IMR-90 (cell line): ENCODE measurements around the gene SIPA1L3. TPM values are rescaled to one million over a fixed set of nuclear protein-coding genes. Genes with fewer than 3 reads are reported as not detected.

Source experiments
- ATAC-seq: fragments of 200-7000 bp; cut with Tn5 transposase; 2 replicates; pipeline ENCODE4 v1.9.1; 2020; ENCODE audit warnings: low read depth, mild to moderate bottlenecking, moderate library complexity
- BruUV-seq: library from RNA; stranded (reverse); fragments of 400-500 nt; replicated peaks from 2 replicates; lab custom pipeline; 2021; lab: Mats Ljungman, UMichigan
- CTCF ChIA-PET: fragments of 300-600 bp; formaldehyde crosslinking; extraction: SDS; loops from one replicate; lab custom pipeline; 2021; ENCODE audit warnings: antibody characterized with exemption; lab: Yijun Ruan, JAX
- POLR2A ChIA-PET: fragments of 300-600 bp; sonication (Branson Sonifier 250); formaldehyde crosslinking; loops from one replicate; lab custom pipeline; 2022; ENCODE audit warnings: antibody characterized with exemption; ENCODE audit not compliant: unreplicated experiment; lab: Charles Lee
- DNase-seq: peaks from one replicate; pipeline ENCODE4 v3.0.0; 2013
- H2AFZ ChIP-seq: replicated peaks from 2 replicates; pipeline ENCODE3; 2013; ENCODE audit warnings: low read length, mild to moderate bottlenecking; ENCODE audit not compliant: poor library complexity
- H2AK5ac ChIP-seq: 2 replicates; pipeline ENCODE4 v1.6.1; 2013; ENCODE audit warnings: low read depth, low read length, inconsistent platforms
- H2AK9ac ChIP-seq: replicated peaks from 2 replicates; pipeline ENCODE3; 2013; ENCODE audit warnings: mild to moderate bottlenecking, low read depth, low read length, moderate library complexity; ENCODE audit not compliant: poor library complexity
- H2BK120ac ChIP-seq: 2 replicates; pipeline ENCODE4 v1.6.1; 2013; ENCODE audit warnings: low read depth, low read length, inconsistent platforms
- H2BK15ac ChIP-seq: 3 replicates; pipeline ENCODE4 v1.6.1; 2013; ENCODE audit warnings: low read depth, low read length, inconsistent platforms
- H2BK20ac ChIP-seq: 2 replicates; pipeline ENCODE4 v1.6.1; 2013; ENCODE audit warnings: low read depth, mild to moderate bottlenecking, inconsistent platforms, low read length, moderate library complexity
- H2BK5ac ChIP-seq: 2 replicates; pipeline ENCODE4 v1.6.1; 2013; ENCODE audit warnings: mild to moderate bottlenecking, low read depth, low read length, inconsistent platforms; ENCODE audit not compliant: poor library complexity, severe bottlenecking
- H3K14ac ChIP-seq: replicated peaks from 2 replicates; pipeline ENCODE4 v1.6.1; 2013; ENCODE audit warnings: low read depth, low read length, inconsistent platforms
- H3K18ac ChIP-seq: 2 replicates; pipeline ENCODE4 v1.6.1; 2013; ENCODE audit warnings: low read depth, low read length, control low read depth
- H3K23ac ChIP-seq: 2 replicates; pipeline ENCODE4 v1.6.1; 2013; ENCODE audit warnings: low read depth, low read length, inconsistent platforms
- H3K27ac ChIP-seq: 2 replicates; pipeline ENCODE4 v1.5.1; 2013; ENCODE audit warnings: mild to moderate bottlenecking, control low read depth, low read length; ENCODE audit not compliant: insufficient read depth
- H3K27me3 ChIP-seq: 2 replicates; pipeline ENCODE4 v1.6.1; 2013; ENCODE audit warnings: low read length; ENCODE audit not compliant: control insufficient read depth, insufficient read depth
- H3K36me3 ChIP-seq: 2 replicates; pipeline ENCODE4 v1.6.1; 2013; ENCODE audit warnings: low read length, mixed read lengths; ENCODE audit not compliant: control insufficient read depth, insufficient read depth
- H3K4ac ChIP-seq: 2 replicates; pipeline ENCODE4 v1.6.1; 2013; ENCODE audit warnings: low read depth, low read length, inconsistent platforms
- H3K4me1 ChIP-seq: 2 replicates; pipeline ENCODE4 v1.6.1; 2013; ENCODE audit warnings: low read length, mixed read lengths; ENCODE audit not compliant: control insufficient read depth, insufficient read depth
- H3K4me2 ChIP-seq: 2 replicates; pipeline ENCODE4 v1.6.1; 2013; ENCODE audit warnings: low read depth, mild to moderate bottlenecking, control low read depth, low read length, moderate library complexity
- H3K4me3 ChIP-seq: 2 replicates; pipeline ENCODE4 v1.5.1; 2013; ENCODE audit warnings: low read depth, mild to moderate bottlenecking, control low read depth, low read length, moderate library complexity; ENCODE audit not compliant: insufficient read depth
- H3K56ac ChIP-seq: 2 replicates; pipeline ENCODE4 v1.6.1; 2013; ENCODE audit warnings: low read length, inconsistent platforms; ENCODE audit not compliant: insufficient read depth; ENCODE audit errors: extremely low read depth
- H3K79me1 ChIP-seq, 2 experiments: 2 replicates each; pipeline ENCODE4 v1.6.1; 2013; ENCODE audit warnings: low read length in 2 of 2, inconsistent platforms in 1 of 2, low read depth in 1 of 2
- H3K9ac ChIP-seq: 2 replicates; pipeline ENCODE4 v1.6.1; 2013; ENCODE audit warnings: low read depth, low read length, control low read depth
- H3K9me1 ChIP-seq: 2 replicates; pipeline ENCODE4 v1.6.1; 2013; ENCODE audit warnings: low read length, inconsistent platforms; ENCODE audit not compliant: insufficient read depth
- H3K9me3 ChIP-seq: 2 replicates; pipeline ENCODE4 v1.6.1; 2013; ENCODE audit warnings: low read length; ENCODE audit not compliant: control insufficient read depth, insufficient read depth
- H4K20me1 ChIP-seq: 2 replicates; pipeline ENCODE4 v1.6.1; 2013; ENCODE audit warnings: low read length, inconsistent platforms; ENCODE audit not compliant: insufficient read depth
- H4K5ac ChIP-seq: 2 replicates; pipeline ENCODE4 v1.6.1; 2013; ENCODE audit warnings: mild to moderate bottlenecking, low read depth, low read length, control low read depth
- H4K8ac ChIP-seq, 2 experiments: 2 replicates each; pipeline ENCODE4 v1.6.1; 2013; ENCODE audit warnings: low read depth in 2 of 2, low read length in 2 of 2, control low read depth in 1 of 2, inconsistent platforms in 1 of 2
- H4K91ac ChIP-seq: 2 replicates; pipeline ENCODE4 v1.6.1; 2013; ENCODE audit warnings: low read depth, low read length, inconsistent platforms; ENCODE audit not compliant: insufficient read depth
- CEBPB ChIP-seq: IDR thresholded peaks from 2 replicates; pipeline ENCODE4 v1.6.1; 2012; ENCODE audit warnings: low read depth, low read length, improper control_type of control experiment
- CTCF ChIP-seq: conservative IDR thresholded peaks from 2 replicates; pipeline ENCODE4 v1.5.1; 2012; ENCODE audit warnings: mild to moderate bottlenecking, low read depth, low read length, improper control_type of control experiment
- FOS ChIP-seq: fragments of 150-350 bp; IDR thresholded peaks from 2 replicates; pipeline ENCODE4 v1.6.1; 2016; ENCODE audit warnings: low read depth, low read length
- MAZ ChIP-seq: IDR thresholded peaks from 2 replicates; pipeline ENCODE4 v1.6.1; 2012; ENCODE audit warnings: low read depth, mild to moderate bottlenecking, low read length, improper control_type of control experiment, moderate library complexity, borderline replicate concordance
- MXI1 ChIP-seq: IDR thresholded peaks from 2 replicates; pipeline ENCODE4 v1.6.1; 2012; ENCODE audit warnings: low read depth, mild to moderate bottlenecking, low read length, moderate library complexity, borderline replicate concordance
- NFE2L2 ChIP-seq: fragments of 150-350 bp; IDR thresholded peaks from 2 replicates; pipeline ENCODE4 v1.6.1; 2016; ENCODE audit warnings: low read depth, mild to moderate bottlenecking, low read length
- POLR2A ChIP-seq: IDR thresholded peaks from 2 replicates; pipeline ENCODE4 v1.6.1; 2012; ENCODE audit warnings: mild to moderate bottlenecking, low read depth, low read length
- RCOR1 ChIP-seq: IDR thresholded peaks from 2 replicates; pipeline ENCODE4 v1.6.1; 2012; ENCODE audit warnings: mild to moderate bottlenecking, low read length, improper control_type of control experiment; ENCODE audit not compliant: insufficient replicate concordance
- RFX5 ChIP-seq: IDR thresholded peaks from 2 replicates; pipeline ENCODE4 v1.8.0; 2012; ENCODE audit warnings: low read depth, mild to moderate bottlenecking, low read length, moderate library complexity
- WGBS, 2 experiments: methylation state at CpG; one replicate each; pipeline versions ENCODE4 v1.1.5 to v1.1.7; 2013; ENCODE audit warnings: missing lambda C conversion rate in 2 of 2; ENCODE audit not compliant: insufficient read length in 1 of 2; ENCODE audit errors: extremely low coverage in 2 of 2; 5-methylcytosine and 5-hydroxymethylcytosine counted together
- dilution Hi-C: fragments of 300-500 bp; cut with HindIII; formaldehyde crosslinking; loops from one replicate; pipeline ENCODE4 v1.14.3; 2018; ENCODE audit warnings: low sequenced_read_pairs; ENCODE audit not compliant: unreplicated experiment
- in situ Hi-C: fragments of 300-500 bp; cut with MboI; formaldehyde crosslinking; loops from 3 replicates; pipeline ENCODE4 v1.14.3; 2019; ENCODE audit warnings: low sequenced_read_pairs, inconsistent platforms, mixed read lengths
- intact Hi-C: fragments of 100-400 bp; cut with micrococcal nuclease; formaldehyde crosslinking; loops from 2 replicates; pipeline ENCODE4 v1.10.0; 2022
- polyA plus RNA-seq, 3 experiments: library from polyadenylated mRNA; depleted of rRNA; stranded (reverse); fragments of >200 nt; gene quantifications; 2 replicates each; pipeline ENCODE4 v1.2.3, GENCODE V29; 2012; ENCODE audit warnings: low replicate concordance in 1 of 3
- total RNA-seq: library from RNA; depleted of rRNA; stranded (reverse); fragments of >200 nt; gene quantifications from 2 replicates; pipeline ENCODE4 v1.2.3, GENCODE V29; 2012
- TF ChIP-seq, protein P1 (sequence below): fragments of 150-350 bp; IDR thresholded peaks from 2 replicates; pipeline ENCODE4 v1.6.1; 2017; ENCODE audit warnings: mild to moderate bottlenecking, antibody characterized with exemption, low read length, low read depth
- TF ChIP-seq, protein P2 (sequence below): fragments of 150-350 bp; IDR thresholded peaks from 2 replicates; pipeline ENCODE4 v1.6.1; 2016; ENCODE audit warnings: low read depth, mild to moderate bottlenecking, low read length, moderate library complexity, borderline replicate concordance

Gene SIPA1L3
- total and polyA plus RNA-seq, 2 of the 4 experiments (the other 2 are of a cell fraction) = 4.1 to 9.4 TPM

GRCh38 chr19:38093154-38093553, 186.1 kb downstream of the SIPA1L3 start (continued):
- TF ChIP-seq CTCF = no peak

DNA sequence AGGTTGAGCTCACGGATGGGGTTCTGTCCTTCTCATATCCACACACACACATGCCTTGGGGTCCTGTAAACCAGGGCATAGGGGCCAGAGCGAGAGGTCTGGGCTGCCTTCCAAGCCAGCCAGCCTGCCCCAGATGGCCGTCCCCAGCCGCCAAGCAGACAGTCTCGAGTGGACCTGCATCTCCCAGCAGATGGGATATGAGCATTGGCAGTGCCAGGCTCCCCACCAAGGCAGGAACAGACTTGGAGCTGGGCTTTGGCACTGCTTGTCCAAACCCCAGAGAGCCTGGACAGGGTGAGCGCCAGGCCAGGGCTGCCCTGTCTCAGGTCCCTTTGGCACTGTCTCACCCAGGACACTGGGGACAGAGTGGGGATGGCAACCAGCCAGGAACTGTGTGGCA, 186.6 kb downstream of the SIPA1L3 start:
- Histone ChIP-seq H4K8ac (no peak overlapping the region), H2BK120ac (no peak overlapping the region), H2AK9ac (no peak overlapping the region), H2BK15ac (no peak overlapping the region), H3K14ac (no peak overlapping the region), H3K4me2 (no peak overlapping the region), H3K4me3 (no peak overlapping the region), H3K4me1 (no peaks in the 10 kb centered on the region), H3K18ac (no peak overlapping the region), H3K36me3 (peaks cover 13% of the 10 kb centered on the region), H4K20me1 (peaks cover 3% of the 10 kb centered on the region; the same call in 1 of the 2 replicates), H4K5ac (no peak overlapping the region), H3K9ac (no peak overlapping the region), H2BK20ac (no peak overlapping the region), H3K56ac (no peak overlapping the region), H3K4ac (no peak overlapping the region), H3K27me3 (no peaks in the 10 kb centered on the region), H4K91ac (no peak overlapping the region), H3K27ac (no peak overlapping the region), H3K9me1 (no peaks in the 10 kb centered on the region), H2BK5ac (no peak overlapping the region), H2AK5ac (no peak overlapping the region), H3K79me1 (peaks cover 19 to 54% of the 10 kb centered on the region in 2 experiments), H3K9me3 (no peaks in the 10 kb centered on the region), H2AFZ (peak overlapping the region; percentile 27), H3K23ac (no peak overlapping the region)
- WGBS, 2 experiments = 70% methylated on average over 2 of the region's 6 CpGs; no CpG with 5 or more reads in 1 of the 2 experiments
- in situ Hi-C loops = no loop called here
- dilution Hi-C loops = no loop called here
- POLR2A ChIA-PET = no interaction called here
- CTCF ChIA-PET = no interaction called here
- intact Hi-C loops = no loop called here
- DNase-seq (no peak), ATAC-seq (no peak)
- TF ChIP-seq RFX5 (no peak), MXI1 (no peak), CEBPB (no peak), CTCF (no peak), POLR2A (no peak), NFE2L2 (no peak), RCOR1 (no peak), FOS (no peak), MAZ (no peak)
- TF ChIP-seq, protein P1, sequence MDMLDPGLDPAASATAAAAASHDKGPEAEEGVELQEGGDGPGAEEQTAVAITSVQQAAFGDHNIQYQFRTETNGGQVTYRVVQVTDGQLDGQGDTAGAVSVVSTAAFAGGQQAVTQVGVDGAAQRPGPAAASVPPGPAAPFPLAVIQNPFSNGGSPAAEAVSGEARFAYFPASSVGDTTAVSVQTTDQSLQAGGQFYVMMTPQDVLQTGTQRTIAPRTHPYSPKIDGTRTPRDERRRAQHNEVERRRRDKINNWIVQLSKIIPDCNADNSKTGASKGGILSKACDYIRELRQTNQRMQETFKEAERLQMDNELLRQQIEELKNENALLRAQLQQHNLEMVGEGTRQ = no peak
- TF ChIP-seq, protein P2, sequence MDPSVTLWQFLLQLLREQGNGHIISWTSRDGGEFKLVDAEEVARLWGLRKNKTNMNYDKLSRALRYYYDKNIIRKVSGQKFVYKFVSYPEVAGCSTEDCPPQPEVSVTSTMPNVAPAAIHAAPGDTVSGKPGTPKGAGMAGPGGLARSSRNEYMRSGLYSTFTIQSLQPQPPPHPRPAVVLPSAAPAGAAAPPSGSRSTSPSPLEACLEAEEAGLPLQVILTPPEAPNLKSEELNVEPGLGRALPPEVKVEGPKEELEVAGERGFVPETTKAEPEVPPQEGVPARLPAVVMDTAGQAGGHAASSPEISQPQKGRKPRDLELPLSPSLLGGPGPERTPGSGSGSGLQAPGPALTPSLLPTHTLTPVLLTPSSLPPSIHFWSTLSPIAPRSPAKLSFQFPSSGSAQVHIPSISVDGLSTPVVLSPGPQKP = no peak
- no TSS peak for BruUV-seq
